H9 (cell line): ENCODE measurements around the gene ALMS1. TPM values are rescaled to one million over a fixed set of nuclear protein-coding genes. Genes with fewer than 3 reads are reported as not detected.

Source experiments
- DNase-seq: peaks from one replicate; pipeline ENCODE4 v3.0.0-alpha.2; 2017
- H2AFZ ChIP-seq: one replicate; pipeline ENCODE4 v1.6.1; 2013; ENCODE audit warnings: mild to moderate bottlenecking, low read length, control low read depth, moderate library complexity
- H2AK5ac ChIP-seq: 2 replicates; pipeline ENCODE4 v1.6.1; 2013; ENCODE audit warnings: low read length, control low read depth, mixed read lengths; ENCODE audit not compliant: insufficient read length
- H2BK120ac ChIP-seq: one replicate; pipeline ENCODE4 v1.6.1; 2013; ENCODE audit warnings: low read depth, mild to moderate bottlenecking, low read length, control low read depth, inconsistent platforms; ENCODE audit not compliant: poor library complexity, severe bottlenecking
- H2BK12ac ChIP-seq: 2 replicates; pipeline ENCODE4 v1.6.1; 2013; ENCODE audit warnings: low read length, control low read depth, mixed read lengths, low read depth; ENCODE audit not compliant: insufficient read length
- H2BK15ac ChIP-seq: 2 replicates; pipeline ENCODE4 v1.6.1; 2013; ENCODE audit warnings: low read depth, low read length, control low read depth
- H2BK20ac ChIP-seq: one replicate; pipeline ENCODE4 v1.6.1; 2013; ENCODE audit warnings: low read depth, mild to moderate bottlenecking, low read length, control low read depth, inconsistent platforms; ENCODE audit not compliant: poor library complexity, severe bottlenecking
- H2BK5ac ChIP-seq: 2 replicates; pipeline ENCODE4 v1.6.1; 2013; ENCODE audit warnings: low read length, control low read depth, mixed read lengths; ENCODE audit not compliant: insufficient read length
- H3K14ac ChIP-seq: 2 replicates; pipeline ENCODE4 v1.6.1; 2013; ENCODE audit warnings: low read length, control low read depth; ENCODE audit not compliant: insufficient read depth
- H3K18ac ChIP-seq: 2 replicates; pipeline ENCODE4 v1.6.1; 2013; ENCODE audit warnings: low read depth, mild to moderate bottlenecking, mixed read lengths, low read length, control low read depth; ENCODE audit not compliant: insufficient read length
- H3K23ac ChIP-seq: 2 replicates; pipeline ENCODE4 v1.6.1; 2013; ENCODE audit warnings: low read length, control low read depth, mixed read lengths, low read depth; ENCODE audit not compliant: insufficient read length
- H3K23me2 ChIP-seq: 2 replicates; pipeline ENCODE4 v1.6.1; 2013; ENCODE audit warnings: low read depth, mild to moderate bottlenecking, mixed read lengths, low read length, control low read depth; ENCODE audit not compliant: insufficient read length, poor library complexity, severe bottlenecking
- H3K27ac ChIP-seq: 2 replicates; pipeline ENCODE4 v1.5.1; 2013; ENCODE audit warnings: low read length, control low read depth, mixed read lengths, low read depth; ENCODE audit not compliant: insufficient read length
- H3K27me3 ChIP-seq: 2 replicates; pipeline ENCODE4 v1.6.1; 2013; ENCODE audit warnings: low read length, control low read depth, inconsistent platforms; ENCODE audit not compliant: insufficient read depth
- H3K4ac ChIP-seq: 2 replicates; pipeline ENCODE4 v1.6.1; 2013; ENCODE audit warnings: low read depth, mild to moderate bottlenecking, control low read depth, inconsistent platforms, low read length, moderate library complexity
- H3K4me1 ChIP-seq: 2 replicates; pipeline ENCODE4 v1.6.1; 2013; ENCODE audit warnings: low read length, control low read depth, inconsistent platforms; ENCODE audit not compliant: insufficient read depth
- H3K4me2 ChIP-seq: 2 replicates; pipeline ENCODE4 v1.6.1; 2013; ENCODE audit warnings: low read length, control low read depth, mixed read lengths; ENCODE audit not compliant: insufficient read length, insufficient read depth
- H3K56ac ChIP-seq: 2 replicates; pipeline ENCODE4 v1.6.1; 2013; ENCODE audit warnings: low read depth, mild to moderate bottlenecking, mixed read lengths, low read length, control low read depth; ENCODE audit not compliant: insufficient read length
- H3K79me1 ChIP-seq: 2 replicates; pipeline ENCODE4 v1.6.1; 2013; ENCODE audit warnings: low read depth, mild to moderate bottlenecking, moderate library complexity, low read length, control low read depth, inconsistent platforms; ENCODE audit not compliant: insufficient read depth, poor library complexity, severe bottlenecking
- H3K79me2 ChIP-seq: 2 replicates; pipeline ENCODE4 v1.6.1; 2013; ENCODE audit warnings: low read length, control low read depth, inconsistent platforms; ENCODE audit not compliant: insufficient read depth
- H3K9ac ChIP-seq: 2 replicates; pipeline ENCODE4 v1.6.1; 2013; ENCODE audit warnings: low read length, control low read depth, mixed read lengths; ENCODE audit not compliant: insufficient read length; ENCODE audit errors: extremely low read depth
- H3K9me3 ChIP-seq: one replicate; pipeline ENCODE4 v1.6.1; 2013; ENCODE audit warnings: low read depth, low read length, inconsistent platforms; ENCODE audit not compliant: control insufficient read depth
- H3T11ph ChIP-seq: one replicate; pipeline ENCODE4 v1.6.1; 2013; ENCODE audit warnings: mild to moderate bottlenecking, low read length, control low read depth, inconsistent platforms
- H4K20me1 ChIP-seq: one replicate; pipeline ENCODE4 v1.6.1; 2013; ENCODE audit not compliant: control insufficient read depth, insufficient read length, insufficient read depth
- H4K5ac ChIP-seq: 2 replicates; pipeline ENCODE4 v1.6.1; 2013; ENCODE audit warnings: low read depth, mild to moderate bottlenecking, mixed read lengths, low read length, control low read depth; ENCODE audit not compliant: insufficient read length
- H4K8ac ChIP-seq: replicated peaks from 2 replicates; pipeline ENCODE4 v1.6.1; 2013; ENCODE audit warnings: low read length, control low read depth, mixed read lengths, low read depth; ENCODE audit not compliant: insufficient read length
- H4K91ac ChIP-seq: 2 replicates; pipeline ENCODE4 v1.6.1; 2013; ENCODE audit warnings: low read depth, mild to moderate bottlenecking, moderate library complexity, mixed read lengths, low read length, control low read depth; ENCODE audit not compliant: insufficient read length
- H3K27ac Mint-ChIP-seq, 3 experiments: 2 replicates in 2 of 3; 3 replicates in 1 of 3; pipeline ENCODE4 v1.8.0; 2020 to 2021; ENCODE audit warnings: mixed read lengths in 3 of 3, mild to moderate bottlenecking in 1 of 3, moderate library complexity in 1 of 3
- H3K27me3 Mint-ChIP-seq: 2 replicates; pipeline ENCODE4 v1.8.0; 2021; ENCODE audit warnings: low read depth, mild to moderate bottlenecking, moderate library complexity, mixed read lengths
- H3K36me3 Mint-ChIP-seq, 3 experiments: 2 replicates in 2 of 3; 3 replicates in 1 of 3; pipeline ENCODE4 v1.8.0; 2020 to 2021; ENCODE audit warnings: low read depth in 3 of 3, mixed read lengths in 3 of 3; ENCODE audit not compliant: insufficient read depth in 1 of 3
- H3K4me1 Mint-ChIP-seq, 2 experiments: 2 replicates each; pipeline ENCODE4 v1.8.0; 2020; ENCODE audit warnings: mixed read lengths in 2 of 2
- H3K4me3 Mint-ChIP-seq, 2 experiments: 2 replicates in 1 of 2; 3 replicates in 1 of 2; pipeline ENCODE4 v1.8.0; 2020 to 2021; ENCODE audit warnings: mild to moderate bottlenecking in 2 of 2, mixed read lengths in 2 of 2, moderate library complexity in 1 of 2
- H3K9me3 Mint-ChIP-seq, 2 experiments: 2 replicates in 1 of 2; 3 replicates in 1 of 2; pipeline ENCODE4 v1.8.0; 2020; ENCODE audit warnings: mild to moderate bottlenecking in 2 of 2, mixed read lengths in 2 of 2, moderate library complexity in 1 of 2
- CTCF ChIP-seq: fragments of 200-600 bp; sonication (generic); conservative IDR thresholded peaks from 3 replicates; pipeline ENCODE4 v1.8.0; 2021; ENCODE audit warnings: antibody characterized with exemption, mild to moderate bottlenecking
- WGBS: extraction: QIAGEN DNeasy Blood & Tissue Kit; methylation state at CpG from one replicate; pipeline ENCODE4 v1.1.7; 2013; ENCODE audit warnings: missing lambda C conversion rate, low lambda C conversion rate, mixed read lengths; ENCODE audit not compliant: insufficient read length; ENCODE audit errors: extremely low coverage; 5-methylcytosine and 5-hydroxymethylcytosine counted together
- total RNA-seq: library from RNA; stranded (reverse); gene quantifications from 2 replicates; pipeline ENCODE4 v1.2.1, GENCODE V29; 2021

ALMS1 gene
- total RNA-seq, 1 experiment from 2014 or later = 36.2 TPM

- Histone ChIP-seq H3K79me2 (no peaks in the 10 kb centered on the region), H3K79me1 (no peaks in the 10 kb centered on the region), H3K4ac (no peak overlapping the region)
These were observed 9.0 kb upstream of the ALMS1 start for GRCh38 chr2:73376681-73377080.

More at GRCh38 chr2:73376681-73377080, 9.0 kb upstream of the ALMS1 start:
- peaks cover 3 to 6% of the 10 kb centered on the region in 2 experiments; a peak in 3 of 4 replicates for H3K4me1 Mint-ChIP-seq
- no peak overlapping the region for H3K27ac Mint-ChIP-seq
- no peak overlapping the region for H4K8ac ChIP-seq
- WGBS = no CpG with 5 or more reads among the region's 2 CpGs
- no peaks in the 10 kb centered on the region; the same call in 1 of the 2 replicates for H3K27me3 ChIP-seq
- no peaks in the 10 kb centered on the region for H3K9me3 ChIP-seq
- no peaks in the 10 kb centered on the region for H3K4me1 ChIP-seq
- no peaks in the 10 kb centered on the region for H3K36me3 Mint-ChIP-seq
- no peak overlapping the region for H2BK15ac ChIP-seq
- no peak overlapping the region for H3K56ac ChIP-seq
- no peak overlapping the region for H2BK5ac ChIP-seq
- no peak overlapping the region for H3K27ac ChIP-seq
- H3K23ac ChIP-seq = no peak overlapping the region
- H2BK12ac ChIP-seq = no peak overlapping the region
- no peak overlapping the region for H2AK5ac ChIP-seq
- no peak for TF ChIP-seq CTCF
- H4K20me1 ChIP-seq = no peaks in the 10 kb centered on the region
- H3K4me2 ChIP-seq = no peak overlapping the region
- H4K5ac ChIP-seq = no peak overlapping the region
- H3K23me2 ChIP-seq = no peaks in the 10 kb centered on the region
- peaks cover 52% of the 10 kb centered on the region for H3K27me3 Mint-ChIP-seq
- no peak overlapping the region for H3T11ph ChIP-seq
- no peak overlapping the region for H3K9ac ChIP-seq
- H3K9me3 Mint-ChIP-seq = no peaks in the 10 kb centered on the region
- H3K18ac ChIP-seq = no peak overlapping the region
- H2AFZ ChIP-seq = no peak overlapping the region
- no peak overlapping the region for H3K14ac ChIP-seq
- no peak overlapping the region for H3K4me3 Mint-ChIP-seq
- no peak overlapping the region for H2BK20ac ChIP-seq
- H4K91ac ChIP-seq = no peak overlapping the region
- DNase-seq = no peak
- no peak overlapping the region for H2BK120ac ChIP-seq
